OCI-LY3 (cell line): ENCODE data around the gene JCAD.

Source experiments
- H2AFZ ChIP-seq: fragments of 200-600, 300-600 bp; shearing (Covaris generic); 2 replicates; pipeline ENCODE4 v1.6.0; 2014; ENCODE audit warnings: antibody characterized with exemption, low read depth, low read length
- H3K27ac ChIP-seq: fragments of 200-600, 300-600 bp; sonication (generic); 2 replicates; pipeline ENCODE4 v1.5.1; 2014; ENCODE audit warnings: mild to moderate bottlenecking, low read length, moderate library complexity, mixed read lengths
- H3K27me3 ChIP-seq: fragments of 200-600, 300-600 bp; sonication (generic); 2 replicates; pipeline ENCODE4 v1.6.1; 2014; ENCODE audit warnings: low read depth, low read length, mixed read lengths
- H3K36me3 ChIP-seq: fragments of 200-600, 300-600 bp; sonication (generic); replicated peaks from 2 replicates; pipeline ENCODE3; 2014; ENCODE audit warnings: low read depth, low read length, mixed read lengths
- H3K4me1 ChIP-seq: fragments of 300-600, 200-600 bp; sonication (generic); 2 replicates; pipeline ENCODE4 v1.6.1; 2014; ENCODE audit warnings: low read length, mixed read lengths
- H3K4me2 ChIP-seq: fragments of 200-600, 300-600 bp; sonication (generic); 2 replicates; pipeline ENCODE4 v1.6.1; 2014; ENCODE audit warnings: low read length, mixed read lengths
- H3K4me3 ChIP-seq: fragments of 300-600, 200-600 bp; sonication (generic); 2 replicates; pipeline ENCODE4 v1.5.1; 2014; ENCODE audit warnings: antibody characterized with exemption, mild to moderate bottlenecking, low read length, moderate library complexity
- H3K79me2 ChIP-seq: fragments of 300-600, 200-600 bp; shearing (Covaris generic); 2 replicates; pipeline ENCODE4 v1.6.1; 2014; ENCODE audit warnings: mild to moderate bottlenecking, low read length, mixed read lengths
- H3K9ac ChIP-seq: fragments of 300-600, 200-600 bp; shearing (Covaris generic); 2 replicates; pipeline ENCODE4 v1.6.0; 2014; ENCODE audit warnings: mild to moderate bottlenecking, low read length, moderate library complexity
- H3K9me3 ChIP-seq: fragments of 200-600, 300-600 bp; shearing (Covaris generic); 2 replicates; pipeline ENCODE4 v1.6.1; 2014; ENCODE audit warnings: low read length, mixed read lengths; ENCODE audit not compliant: insufficient read depth
- H4K20me1 ChIP-seq: fragments of 200-600, 300-600 bp; sonication (generic); 2 replicates; pipeline ENCODE4 v1.6.1; 2016; ENCODE audit warnings: low read length, mixed read lengths; ENCODE audit not compliant: insufficient read depth
- CTCF ChIP-seq: fragments of 200-600, 300-600 bp; sonication (generic); IDR thresholded peaks from 2 replicates; pipeline ENCODE4 v1.5.1; 2014; ENCODE audit warnings: antibody characterized with exemption, low read length, low read depth
- EZH2phosphoT487 ChIP-seq: fragments of 200-600 bp; shearing (Covaris generic); IDR thresholded peaks from 2 replicates; pipeline ENCODE4 v1.6.1; 2018; ENCODE audit warnings: antibody characterized with exemption, mixed run types, low read depth

JCAD gene

GRCh38 chr10:30046476-30046875 lies 12.9 kb downstream of the JCAD start:
- Histone ChIP-seq H3K4me3 (no peak overlapping the region), H3K79me2 (no peaks in the 10 kb centered on the region), H3K9me3 (no peaks in the 10 kb centered on the region), H3K27ac (no peak overlapping the region), H3K27me3 (peaks cover 7% of the 10 kb centered on the region), H3K9ac (no peak overlapping the region), H3K4me1 (peaks cover 4% of the 10 kb centered on the region; the same call in 1 of the 2 replicates), H4K20me1 (no peaks in the 10 kb centered on the region), H3K36me3 (no peaks in the 10 kb centered on the region), H2AFZ (no peak overlapping the region), H3K4me2 (no peak overlapping the region)
- TF ChIP-seq CTCF (no peak), EZH2phosphoT487 (no peak)

- TF ChIP-seq CTCF (no peak), EZH2phosphoT487 (no peak)
- no peaks in the 10 kb centered on the region for H3K9me3 ChIP-seq
- no peak overlapping the region for H2AFZ ChIP-seq
- H4K20me1 ChIP-seq, result no peaks in the 10 kb centered on the region
- no peaks in the 10 kb centered on the region for H3K36me3 ChIP-seq
- H3K79me2 ChIP-seq, result no peaks in the 10 kb centered on the region
- no peak overlapping the region for H3K4me2 ChIP-seq
- peaks cover 4% of the 10 kb centered on the region; the same call in 1 of the 2 replicates for H3K4me1 ChIP-seq
- no peak overlapping the region for H3K4me3 ChIP-seq
- H3K27me3 ChIP-seq, result peaks cover 7% of the 10 kb centered on the region
- H3K27ac ChIP-seq, result no peak overlapping the region
- no peak overlapping the region for H3K9ac ChIP-seq
These were observed 13.4 kb downstream of the JCAD start for GRCh38 chr10:30045961-30046360.

- TF ChIP-seq CTCF (no peak), EZH2phosphoT487 (no peak)
- Histone ChIP-seq H3K36me3 (no peaks in the 10 kb centered on the region), H3K9ac (no peak overlapping the region), H3K27ac (no peak overlapping the region), H3K4me1 (peaks cover 4% of the 10 kb centered on the region; the same call in 1 of the 2 replicates), H3K27me3 (no peaks in the 10 kb centered on the region; the same call in 1 of the 2 replicates), H4K20me1 (no peaks in the 10 kb centered on the region), H3K79me2 (no peaks in the 10 kb centered on the region), H3K4me2 (no peak overlapping the region), H3K4me3 (no peak overlapping the region), H2AFZ (no peak overlapping the region), H3K9me3 (no peaks in the 10 kb centered on the region)
These were observed 15.7 kb downstream of the JCAD start for GRCh38 chr10:30043476-30044270.

GRCh38 chr10:30042820-30043219 lies 16.6 kb downstream of the JCAD start:
- Histone ChIP-seq H3K36me3 (no peaks in the 10 kb centered on the region), H3K9me3 (no peaks in the 10 kb centered on the region), H3K4me3 (no peak overlapping the region), H2AFZ (no peak overlapping the region), H3K4me1 (peaks cover 4% of the 10 kb centered on the region; the same call in 1 of the 2 replicates), H3K4me2 (no peak overlapping the region), H4K20me1 (no peaks in the 10 kb centered on the region), H3K27me3 (no peaks in the 10 kb centered on the region; the same call in 1 of the 2 replicates), H3K79me2 (no peaks in the 10 kb centered on the region), H3K27ac (no peak overlapping the region), H3K9ac (no peak overlapping the region)
- no peak for TF ChIP-seq CTCF
- TF ChIP-seq EZH2phosphoT487, result no peak
